Fibroblast of the aortic adventitia (primary cell): ENCODE data around the gene MTF2. TPM values are rescaled to one million over a fixed set of nuclear protein-coding genes. Genes with fewer than 3 reads are reported as not detected.

ENCODE experiments used
- DNase-seq: peaks from one replicate; pipeline ENCODE4 v3.0.0-alpha.2; 2010; ENCODE audit warnings: low read depth
- H3K4me3 ChIP-seq: 2 replicates; pipeline ENCODE4 v1.5.1; 2011; ENCODE audit warnings: low read depth, mild to moderate bottlenecking, control low read depth, low read length, moderate library complexity
- total RNA-seq: library from RNA; depleted of rRNA; stranded (reverse); fragments of >200 nt; gene quantifications from 2 replicates; pipeline ENCODE4 v1.2.3, GENCODE V29; 2012; ENCODE audit warnings: low replicate concordance
- TF ChIP-seq, protein P1 (sequence below): IDR thresholded peaks from 2 replicates; pipeline ENCODE4 v1.5.1; 2011; ENCODE audit warnings: mild to moderate bottlenecking, low read length, control low read depth, inconsistent platforms; ENCODE audit not compliant: insufficient read depth

Gene MTF2
- total RNA-seq, 1 donor: 14.0 TPM

DNA sequence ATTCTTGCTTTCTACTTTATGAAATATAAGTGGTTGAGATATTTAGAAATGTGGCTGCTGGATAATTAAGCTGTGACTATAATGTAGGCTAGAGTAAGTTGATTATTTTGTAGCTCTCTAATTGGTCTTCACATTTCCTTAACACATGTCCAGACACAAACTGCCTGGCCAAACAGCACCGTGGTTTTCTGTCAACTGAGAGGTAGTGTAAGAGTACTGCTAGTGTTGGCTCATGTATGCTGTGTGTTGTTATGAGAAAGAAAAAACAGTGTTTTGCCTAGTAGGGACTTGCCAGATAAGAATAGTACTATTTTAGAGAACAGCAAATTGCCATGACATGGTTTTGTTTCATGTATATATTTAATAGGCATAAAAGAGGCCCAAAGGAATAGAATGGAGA lies 64.1 kb downstream of the MTF2 start:
- DNase-seq: peak; percentile 4
- H3K4me3 ChIP-seq: no peak overlapping the region
- TF ChIP-seq, protein P1, sequence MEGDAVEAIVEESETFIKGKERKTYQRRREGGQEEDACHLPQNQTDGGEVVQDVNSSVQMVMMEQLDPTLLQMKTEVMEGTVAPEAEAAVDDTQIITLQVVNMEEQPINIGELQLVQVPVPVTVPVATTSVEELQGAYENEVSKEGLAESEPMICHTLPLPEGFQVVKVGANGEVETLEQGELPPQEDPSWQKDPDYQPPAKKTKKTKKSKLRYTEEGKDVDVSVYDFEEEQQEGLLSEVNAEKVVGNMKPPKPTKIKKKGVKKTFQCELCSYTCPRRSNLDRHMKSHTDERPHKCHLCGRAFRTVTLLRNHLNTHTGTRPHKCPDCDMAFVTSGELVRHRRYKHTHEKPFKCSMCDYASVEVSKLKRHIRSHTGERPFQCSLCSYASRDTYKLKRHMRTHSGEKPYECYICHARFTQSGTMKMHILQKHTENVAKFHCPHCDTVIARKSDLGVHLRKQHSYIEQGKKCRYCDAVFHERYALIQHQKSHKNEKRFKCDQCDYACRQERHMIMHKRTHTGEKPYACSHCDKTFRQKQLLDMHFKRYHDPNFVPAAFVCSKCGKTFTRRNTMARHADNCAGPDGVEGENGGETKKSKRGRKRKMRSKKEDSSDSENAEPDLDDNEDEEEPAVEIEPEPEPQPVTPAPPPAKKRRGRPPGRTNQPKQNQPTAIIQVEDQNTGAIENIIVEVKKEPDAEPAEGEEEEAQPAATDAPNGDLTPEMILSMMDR: no peak

GRCh38 chr1:93143769-93144168 lies 64.7 kb downstream of the MTF2 start:
- H3K4me3 ChIP-seq: no peak overlapping the region
- no peak for DNase-seq
- TF ChIP-seq, protein P1: no peak

DNA sequence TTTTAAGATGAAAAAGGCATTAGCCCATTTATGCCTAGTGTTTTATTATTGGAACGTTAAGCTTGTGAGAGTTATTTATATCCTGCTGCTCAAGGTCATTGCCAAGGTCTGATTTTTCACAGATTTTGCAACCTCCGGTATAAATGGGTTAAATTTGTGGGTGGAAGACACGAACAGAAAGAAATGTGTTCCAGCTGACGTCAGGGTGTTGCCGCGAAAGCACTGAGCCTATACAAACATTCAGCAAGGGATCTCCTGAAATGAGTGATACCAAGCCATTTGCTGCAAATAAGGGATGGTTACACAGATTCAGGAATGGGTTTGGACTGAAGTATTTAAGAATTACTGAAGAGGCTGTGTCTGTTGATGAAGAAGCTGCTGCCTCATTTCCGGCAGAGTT lies 68.9 kb downstream of the MTF2 start:
- H3K4me3 ChIP-seq: no peak overlapping the region
- TF ChIP-seq, protein P1: no peak
- DNase-seq: peak; percentile 50

GRCh38 chr1:93150729-93151128 lies 71.6 kb downstream of the MTF2 start:
- no peak for DNase-seq
- no peak overlapping the region for H3K4me3 ChIP-seq
- TF ChIP-seq, protein P1: no peak

GRCh38 chr1:93151474-93151873 lies 72.4 kb downstream of the MTF2 start:
- TF ChIP-seq, protein P1: no peak
- DNase-seq: no peak

GRCh38 chr1:93152835-93153234 lies 73.8 kb downstream of the MTF2 start:
- TF ChIP-seq, protein P1: no peak
- H3K4me3 ChIP-seq: no peak overlapping the region
- no peak for DNase-seq

More at GRCh38 chr1:93151474-93151873, 72.4 kb downstream of the MTF2 start:
- H3K4me3 ChIP-seq: no peak overlapping the region

DNA sequence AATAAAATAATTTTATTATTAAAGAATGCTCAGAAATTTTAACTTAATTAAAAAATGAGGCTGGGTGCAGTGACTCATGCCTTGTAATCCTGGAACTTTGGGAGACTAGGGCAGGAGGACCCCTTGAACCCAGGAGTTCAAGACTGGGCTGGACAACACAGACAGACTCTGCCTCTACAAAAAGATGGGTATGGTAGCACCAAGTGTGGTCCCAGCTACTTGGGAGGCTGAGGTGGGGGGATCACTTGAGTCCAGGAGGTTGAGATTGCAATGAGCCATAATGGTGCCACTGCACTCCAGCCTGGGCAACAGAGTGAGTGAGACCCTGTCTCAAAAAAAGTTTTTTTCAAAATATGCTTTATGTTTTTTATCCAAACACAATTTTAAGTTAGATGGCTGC lies 75.8 kb downstream of the MTF2 start:
- TF ChIP-seq, protein P1: no peak
- no peak overlapping the region for H3K4me3 ChIP-seq
- DNase-seq: no peak
